Measurements from ENCODE around the gene CEP85. TPM values are rescaled to one million over a fixed set of nuclear protein-coding genes. Genes with fewer than 3 reads are reported as not detected.

CEP85 gene
- total and polyA plus RNA-seq, 9 of the 15 experiments (the other 6 are each of a cell fraction or from before 2014, with no cell fraction given), result 42.1 to 140 (median 92.6) TPM

DNA sequence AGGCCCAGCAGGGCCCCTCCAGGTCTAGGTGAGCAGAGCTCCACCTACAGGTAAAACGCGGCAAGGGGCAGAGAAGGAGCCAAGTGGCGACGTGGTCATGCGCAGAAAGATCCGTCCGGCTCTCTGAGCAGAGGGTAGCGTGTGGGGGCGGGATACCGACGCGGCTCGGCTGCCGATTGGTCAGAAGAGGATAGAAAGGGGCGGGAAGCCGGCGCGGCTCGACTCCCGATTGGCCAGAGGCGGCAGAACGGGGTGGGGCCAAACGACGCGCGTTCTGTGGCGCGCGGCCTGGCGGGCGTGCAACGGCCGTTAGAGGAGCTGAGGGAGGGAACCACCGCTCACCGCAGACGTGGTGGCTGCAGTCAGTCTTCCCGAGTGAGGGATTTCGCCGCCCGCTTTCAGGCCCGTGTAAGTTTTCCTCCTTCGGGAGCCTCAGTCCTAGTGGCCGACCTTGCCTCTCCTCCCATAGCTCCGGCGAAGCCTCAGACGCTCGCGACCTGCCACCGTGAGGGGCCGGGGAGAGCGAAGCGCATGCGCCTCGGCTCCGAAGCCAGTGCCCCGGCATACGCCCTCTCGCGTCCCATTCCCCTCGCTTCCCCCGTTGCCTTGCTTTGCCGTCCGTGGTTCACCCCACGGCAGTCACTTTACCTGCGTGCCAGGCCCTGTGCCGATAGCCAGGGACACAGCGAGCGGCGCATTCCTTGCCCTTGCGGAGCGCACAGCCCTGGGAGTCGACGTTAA lies at the start of gene CEP85 (continued):
- TF ChIP-seq, protein P1, sequence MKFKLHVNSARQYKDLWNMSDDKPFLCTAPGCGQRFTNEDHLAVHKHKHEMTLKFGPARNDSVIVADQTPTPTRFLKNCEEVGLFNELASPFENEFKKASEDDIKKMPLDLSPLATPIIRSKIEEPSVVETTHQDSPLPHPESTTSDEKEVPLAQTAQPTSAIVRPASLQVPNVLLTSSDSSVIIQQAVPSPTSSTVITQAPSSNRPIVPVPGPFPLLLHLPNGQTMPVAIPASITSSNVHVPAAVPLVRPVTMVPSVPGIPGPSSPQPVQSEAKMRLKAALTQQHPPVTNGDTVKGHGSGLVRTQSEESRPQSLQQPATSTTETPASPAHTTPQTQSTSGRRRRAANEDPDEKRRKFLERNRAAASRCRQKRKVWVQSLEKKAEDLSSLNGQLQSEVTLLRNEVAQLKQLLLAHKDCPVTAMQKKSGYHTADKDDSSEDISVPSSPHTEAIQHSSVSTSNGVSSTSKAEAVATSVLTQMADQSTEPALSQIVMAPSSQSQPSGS (CRISPR knock-in tag; IDR thresholded peaks at IDR 0.05), result no peak
- TF ChIP-seq ZNF239 (CRISPR knock-in tag; IDR thresholded peaks at IDR 0.05), result no peak; the same call in 1 of the 2 replicates
- TF ChIP-seq CREB1 (IDR thresholded peaks at IDR 0.05), result peak; percentile 88
- TF ChIP-seq CREB1 (CRISPR knock-in tag; IDR thresholded peaks at IDR 0.05), result peak; percentile 87
- TF ChIP-seq PCBP1 (IDR thresholded peaks at IDR 0.05; ENCODE audit: low read depth, low read length, poor library complexity, severe bottlenecking), result peak; percentile 58
- no peak; the same call in 1 of the 2 replicates for TF ChIP-seq SMAD3 (CRISPR knock-in tag; conservative IDR thresholded peaks at IDR 0.05)
- TF ChIP-seq ZNF263 (CRISPR knock-in tag; IDR thresholded peaks at IDR 0.05; ENCODE audit: borderline replicate concordance), result no peak
- TF ChIP-seq, protein P2, sequence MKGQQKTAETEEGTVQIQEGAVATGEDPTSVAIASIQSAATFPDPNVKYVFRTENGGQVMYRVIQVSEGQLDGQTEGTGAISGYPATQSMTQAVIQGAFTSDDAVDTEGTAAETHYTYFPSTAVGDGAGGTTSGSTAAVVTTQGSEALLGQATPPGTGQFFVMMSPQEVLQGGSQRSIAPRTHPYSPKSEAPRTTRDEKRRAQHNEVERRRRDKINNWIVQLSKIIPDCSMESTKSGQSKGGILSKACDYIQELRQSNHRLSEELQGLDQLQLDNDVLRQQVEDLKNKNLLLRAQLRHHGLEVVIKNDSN (CRISPR knock-in tag; IDR thresholded peaks at IDR 0.05), result no peak
- no peak for TF ChIP-seq EWSR1 (IDR thresholded peaks at IDR 0.05; ENCODE audit: borderline replicate concordance, low read depth, partially characterized antibody)
- TF ChIP-seq CREM (IDR thresholded peaks at IDR 0.05; ENCODE audit: low read depth), result peak; percentile 91
- no peak for TF ChIP-seq CBFA2T2 (conservative IDR thresholded peaks at IDR 0.05)
- peak; percentile 54; the same call in 1 of the 2 replicates for TF ChIP-seq SMARCA4 (IDR thresholded peaks at IDR 0.05)
- peak; percentile 52; the same call in 1 of the 2 replicates for TF ChIP-seq ETV5 (CRISPR knock-in tag; IDR thresholded peaks at IDR 0.05; ENCODE audit: low read depth)
- TF ChIP-seq, protein P3, sequence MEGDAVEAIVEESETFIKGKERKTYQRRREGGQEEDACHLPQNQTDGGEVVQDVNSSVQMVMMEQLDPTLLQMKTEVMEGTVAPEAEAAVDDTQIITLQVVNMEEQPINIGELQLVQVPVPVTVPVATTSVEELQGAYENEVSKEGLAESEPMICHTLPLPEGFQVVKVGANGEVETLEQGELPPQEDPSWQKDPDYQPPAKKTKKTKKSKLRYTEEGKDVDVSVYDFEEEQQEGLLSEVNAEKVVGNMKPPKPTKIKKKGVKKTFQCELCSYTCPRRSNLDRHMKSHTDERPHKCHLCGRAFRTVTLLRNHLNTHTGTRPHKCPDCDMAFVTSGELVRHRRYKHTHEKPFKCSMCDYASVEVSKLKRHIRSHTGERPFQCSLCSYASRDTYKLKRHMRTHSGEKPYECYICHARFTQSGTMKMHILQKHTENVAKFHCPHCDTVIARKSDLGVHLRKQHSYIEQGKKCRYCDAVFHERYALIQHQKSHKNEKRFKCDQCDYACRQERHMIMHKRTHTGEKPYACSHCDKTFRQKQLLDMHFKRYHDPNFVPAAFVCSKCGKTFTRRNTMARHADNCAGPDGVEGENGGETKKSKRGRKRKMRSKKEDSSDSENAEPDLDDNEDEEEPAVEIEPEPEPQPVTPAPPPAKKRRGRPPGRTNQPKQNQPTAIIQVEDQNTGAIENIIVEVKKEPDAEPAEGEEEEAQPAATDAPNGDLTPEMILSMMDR (IDR thresholded peaks at IDR 0.05 in 2 of 3, conservative IDR thresholded peaks at IDR 0.05 in 1 of 3; ENCODE audit: insufficient read depth in 2 of 3, low read depth in 1 of 3, low read length in 3 of 3), result peak; percentile 96 to 99 (median 98)
- no peak for TF ChIP-seq KDM2B (CRISPR knock-in tag; IDR thresholded peaks at IDR 0.05)
- TF ChIP-seq CBX8 (IDR thresholded peaks at IDR 0.05; ENCODE audit: borderline replicate concordance, extremely low read depth, low read depth, low read length, poor library complexity, severe bottlenecking), result no peak
- TF ChIP-seq, protein P4, sequence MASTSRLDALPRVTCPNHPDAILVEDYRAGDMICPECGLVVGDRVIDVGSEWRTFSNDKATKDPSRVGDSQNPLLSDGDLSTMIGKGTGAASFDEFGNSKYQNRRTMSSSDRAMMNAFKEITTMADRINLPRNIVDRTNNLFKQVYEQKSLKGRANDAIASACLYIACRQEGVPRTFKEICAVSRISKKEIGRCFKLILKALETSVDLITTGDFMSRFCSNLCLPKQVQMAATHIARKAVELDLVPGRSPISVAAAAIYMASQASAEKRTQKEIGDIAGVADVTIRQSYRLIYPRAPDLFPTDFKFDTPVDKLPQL (IDR thresholded peaks at IDR 0.05; ENCODE audit: extremely low read depth, insufficient read length), result peak; percentile 15
- TF ChIP-seq ZNF764 (CRISPR knock-in tag; IDR thresholded peaks at IDR 0.05; ENCODE audit: low read depth), result 0 out of 2 replicates have a peak, but pooled peaks have one; percentile 49
- TF ChIP-seq MEF2D (tag; conservative IDR thresholded peaks at IDR 0.05; ENCODE audit: low read depth), result no peak
- TF ChIP-seq, protein P5, sequence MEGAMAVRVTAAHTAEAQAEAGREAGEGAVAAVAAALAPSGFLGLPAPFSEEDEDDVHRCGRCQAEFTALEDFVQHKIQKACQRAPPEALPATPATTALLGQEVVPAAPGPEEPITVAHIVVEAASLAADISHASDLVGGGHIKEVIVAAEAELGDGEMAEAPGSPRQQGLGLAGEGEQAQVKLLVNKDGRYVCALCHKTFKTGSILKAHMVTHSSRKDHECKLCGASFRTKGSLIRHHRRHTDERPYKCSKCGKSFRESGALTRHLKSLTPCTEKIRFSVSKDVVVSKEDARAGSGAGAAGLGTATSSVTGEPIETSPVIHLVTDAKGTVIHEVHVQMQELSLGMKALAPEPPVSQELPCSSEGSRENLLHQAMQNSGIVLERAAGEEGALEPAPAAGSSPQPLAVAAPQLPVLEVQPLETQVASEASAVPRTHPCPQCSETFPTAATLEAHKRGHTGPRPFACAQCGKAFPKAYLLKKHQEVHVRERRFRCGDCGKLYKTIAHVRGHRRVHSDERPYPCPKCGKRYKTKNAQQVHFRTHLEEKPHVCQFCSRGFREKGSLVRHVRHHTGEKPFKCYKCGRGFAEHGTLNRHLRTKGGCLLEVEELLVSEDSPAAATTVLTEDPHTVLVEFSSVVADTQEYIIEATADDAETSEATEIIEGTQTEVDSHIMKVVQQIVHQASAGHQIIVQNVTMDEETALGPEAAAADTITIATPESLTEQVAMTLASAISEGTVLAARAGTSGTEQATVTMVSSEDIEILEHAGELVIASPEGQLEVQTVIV (CRISPR knock-in tag; IDR thresholded peaks at IDR 0.05; ENCODE audit: borderline replicate concordance), result no peak

All from K562 (cell line).